Hematopoietic multipotent progenitor cell treated with erythropoietin and hydrocortisone succinate and interleukin-3 and kit ligand, for 6 days (in vitro differentiated cells): ENCODE data around the gene HMCES.
"Not testable (repeated sequence)": the region's sequence is repeated elsewhere in the genome, so short reads cannot be mapped to it uniquely, and the experiment has no call there.

ENCODE experiments used
- DNase-seq: peaks from one replicate; pipeline ENCODE4 v3.0.0-alpha.2; 2015

The HMCES gene

DNA sequence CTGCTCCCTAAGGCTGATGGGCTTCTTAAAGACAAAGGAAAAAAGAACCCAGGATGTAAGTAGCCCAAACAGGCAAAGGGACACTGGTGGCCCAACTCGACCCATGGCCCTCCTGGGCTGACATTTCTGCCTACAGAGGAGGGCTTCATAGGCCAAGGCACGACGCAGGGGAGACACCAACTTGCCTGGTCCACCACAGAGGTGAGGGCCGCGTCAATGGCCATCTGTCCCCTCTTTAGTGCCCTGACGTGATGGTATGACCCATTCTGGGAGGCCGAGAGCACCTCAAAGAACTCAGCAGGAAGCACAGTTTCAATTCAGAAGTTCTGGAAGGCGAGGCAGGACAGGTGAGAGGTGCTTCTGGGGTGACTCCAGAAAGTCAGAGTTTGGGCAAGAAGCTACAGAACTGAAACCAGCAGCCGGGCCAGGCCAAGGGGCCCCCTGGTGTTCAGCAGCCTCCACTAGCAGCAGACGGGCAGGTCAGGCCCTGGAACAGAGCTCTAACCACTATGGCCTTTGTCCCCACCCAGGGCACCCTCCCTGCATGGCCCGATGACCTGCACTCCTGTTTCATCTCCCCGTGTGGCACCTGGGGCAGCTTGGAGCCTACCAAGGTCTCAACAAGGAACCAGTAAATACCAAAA lies 45.1 kb downstream of the HMCES start:
- peak; percentile 38 for DNase-seq

GRCh38 chr3:129324855-129325254 lies 46.2 kb downstream of the HMCES start:
- DNase-seq: no peak

GRCh38 chr3:129325383-129325782 lies 46.7 kb downstream of the HMCES start:
- no peak for DNase-seq

DNA sequence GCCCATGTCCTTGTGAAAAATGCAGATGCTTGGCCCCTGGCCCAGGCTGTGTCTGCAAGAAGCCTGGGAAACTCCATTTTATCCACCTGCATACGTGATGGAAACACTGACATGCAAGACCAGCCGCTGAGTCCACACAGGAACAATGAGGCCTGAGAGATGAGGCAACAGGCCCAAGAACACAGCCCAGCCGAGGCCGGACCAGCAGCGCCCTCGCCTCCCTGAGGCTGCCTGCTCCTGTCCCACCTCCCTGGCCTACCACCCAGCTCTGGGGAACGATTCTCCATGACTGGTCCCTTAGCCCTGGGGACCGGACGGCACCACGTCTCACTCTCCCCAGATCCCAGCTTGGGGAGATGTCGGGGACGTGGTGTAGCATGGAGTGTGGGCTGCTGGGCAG lies 47.5 kb downstream of the HMCES start:
- no peak for DNase-seq

- no peak for DNase-seq
These were observed 47.9 kb downstream of the HMCES start for GRCh38 chr3:129326595-129326994.

- DNase-seq: peak; percentile 69
These were observed 48.8 kb downstream of the HMCES start for GRCh38 chr3:129327510-129327909.

GRCh38 chr3:129329858-129330257 lies 51.2 kb downstream of the HMCES start:
- DNase-seq: no peak

DNA sequence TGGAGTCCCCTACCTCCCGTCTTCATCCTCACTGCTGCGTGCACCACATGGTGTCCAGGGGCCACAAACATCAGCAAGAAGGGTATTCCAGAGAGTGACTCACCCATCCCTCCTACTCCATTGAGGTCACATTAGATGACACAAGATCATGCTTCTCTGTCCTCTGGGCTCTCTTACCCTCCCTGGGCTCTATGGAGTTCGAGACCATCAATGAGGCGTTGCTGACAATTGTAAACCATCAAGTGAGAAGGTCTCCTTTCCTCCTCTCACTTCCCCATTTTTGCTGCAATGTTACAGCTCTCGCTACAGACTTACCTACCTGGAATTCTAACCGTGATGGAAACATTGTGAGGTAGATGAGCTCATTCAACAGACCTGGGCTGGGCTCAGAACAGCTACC lies 51.7 kb downstream of the HMCES start:
- no peak for DNase-seq

- DNase-seq: no peak
These were observed 55.2 kb downstream of the HMCES start for GRCh38 chr3:129333891-129334290.

GRCh38 chr3:129336093-129336706 lies 57.5 kb downstream of the HMCES start:
- no peak for DNase-seq

DNA sequence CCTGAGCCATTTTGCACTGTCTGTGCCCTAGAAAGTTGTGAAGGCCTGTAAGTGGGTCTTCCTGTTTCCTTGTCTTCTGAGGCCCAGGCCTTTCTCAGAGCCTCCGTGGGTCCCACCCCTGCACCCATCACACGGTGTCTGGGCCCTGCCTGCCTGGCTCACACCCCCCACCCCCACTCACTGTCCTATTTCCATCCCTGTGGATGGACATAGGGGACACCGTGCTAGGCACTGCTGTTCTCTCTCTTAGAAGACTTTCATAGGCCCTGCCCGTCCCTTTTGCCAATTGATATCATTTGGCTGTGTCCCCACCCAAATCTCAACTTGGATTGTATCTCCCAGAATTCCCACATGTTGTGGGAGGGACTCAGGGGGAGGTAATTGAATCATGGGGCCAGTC lies 59.0 kb downstream of the HMCES start:
- not testable (repeated sequence) for DNase-seq

DNA sequence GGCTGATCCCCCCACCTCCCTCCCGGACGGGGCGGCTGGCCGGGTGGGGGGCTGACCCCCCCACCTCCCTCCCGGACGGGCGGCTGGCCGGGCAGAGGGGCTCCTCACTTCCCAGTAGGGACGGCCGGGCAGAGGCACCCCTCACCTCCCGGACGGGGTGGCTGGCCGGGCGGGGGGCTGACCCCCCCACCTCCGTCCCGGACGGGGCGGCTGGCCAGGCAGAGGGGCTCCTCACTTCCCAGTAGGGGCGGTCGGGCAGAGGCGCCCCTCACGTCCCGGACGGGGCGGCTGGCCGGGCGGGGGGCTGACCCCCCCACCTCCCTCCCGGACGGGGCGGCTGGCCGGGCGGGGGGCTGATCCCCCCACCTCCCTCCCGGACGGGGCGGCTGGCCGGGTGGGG lies 60.5 kb downstream of the HMCES start:
- not testable (repeated sequence) for DNase-seq

DNA sequence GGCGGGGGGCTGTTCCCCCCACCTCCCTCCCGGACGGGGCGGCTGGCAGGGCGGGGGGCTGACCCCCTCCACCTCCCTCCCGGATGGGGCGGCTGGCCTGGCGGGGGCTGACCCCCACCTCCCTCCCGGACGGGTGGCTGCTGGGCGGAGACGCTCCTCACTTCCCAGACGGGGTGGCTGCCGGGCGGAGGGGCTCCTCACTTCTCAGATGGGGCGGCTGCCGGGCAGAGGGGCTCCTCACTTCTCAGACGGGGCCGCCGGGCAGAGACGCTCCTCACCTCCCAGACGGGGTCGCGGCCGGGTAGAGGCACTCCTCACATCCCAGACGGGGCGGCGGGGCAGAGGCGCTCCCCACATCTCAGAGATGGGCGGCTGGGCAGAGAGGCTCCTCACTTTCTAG lies 61.2 kb downstream of the HMCES start:
- DNase-seq: not testable (repeated sequence)

DNA sequence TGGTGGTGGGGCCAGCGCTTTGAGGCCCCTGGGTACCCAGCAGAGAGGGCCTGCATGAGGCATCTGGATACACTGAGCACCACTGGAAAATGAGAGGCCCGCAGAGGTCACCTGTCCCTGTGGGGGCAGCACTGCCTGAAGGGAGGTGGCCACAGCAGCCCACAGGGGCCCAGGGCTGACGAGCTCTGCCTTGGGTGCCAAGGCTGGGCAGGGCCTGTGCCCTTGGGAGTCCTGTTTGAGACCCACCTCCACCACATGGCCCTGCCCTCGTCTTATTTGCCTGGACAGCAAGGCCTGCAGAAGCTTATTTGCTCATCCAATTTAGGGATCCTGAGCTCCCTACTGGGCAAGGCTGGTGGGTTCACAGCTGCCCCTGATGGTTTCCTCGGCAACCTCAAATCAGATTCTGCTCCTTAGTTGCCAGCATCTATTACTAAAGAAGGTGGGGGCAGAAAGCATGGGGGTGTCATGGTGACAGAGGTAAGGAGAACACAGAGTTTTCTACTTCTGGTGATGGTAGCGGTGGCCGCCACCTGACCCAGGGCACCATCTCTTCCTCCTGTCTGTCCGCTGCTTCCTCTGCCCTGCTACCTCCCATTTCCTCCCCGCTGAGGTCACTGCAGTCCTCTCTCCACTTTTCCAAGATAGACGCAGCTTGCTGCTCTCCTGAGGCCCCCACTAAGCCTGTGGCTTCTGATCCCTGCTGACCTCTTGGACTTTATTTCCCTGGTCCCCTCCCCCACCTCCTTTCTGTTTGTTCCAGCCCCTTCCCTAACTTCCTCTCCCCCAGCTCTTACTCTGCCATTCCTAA lies 62.9 kb downstream of the HMCES start:
- no peak for DNase-seq

DNA sequence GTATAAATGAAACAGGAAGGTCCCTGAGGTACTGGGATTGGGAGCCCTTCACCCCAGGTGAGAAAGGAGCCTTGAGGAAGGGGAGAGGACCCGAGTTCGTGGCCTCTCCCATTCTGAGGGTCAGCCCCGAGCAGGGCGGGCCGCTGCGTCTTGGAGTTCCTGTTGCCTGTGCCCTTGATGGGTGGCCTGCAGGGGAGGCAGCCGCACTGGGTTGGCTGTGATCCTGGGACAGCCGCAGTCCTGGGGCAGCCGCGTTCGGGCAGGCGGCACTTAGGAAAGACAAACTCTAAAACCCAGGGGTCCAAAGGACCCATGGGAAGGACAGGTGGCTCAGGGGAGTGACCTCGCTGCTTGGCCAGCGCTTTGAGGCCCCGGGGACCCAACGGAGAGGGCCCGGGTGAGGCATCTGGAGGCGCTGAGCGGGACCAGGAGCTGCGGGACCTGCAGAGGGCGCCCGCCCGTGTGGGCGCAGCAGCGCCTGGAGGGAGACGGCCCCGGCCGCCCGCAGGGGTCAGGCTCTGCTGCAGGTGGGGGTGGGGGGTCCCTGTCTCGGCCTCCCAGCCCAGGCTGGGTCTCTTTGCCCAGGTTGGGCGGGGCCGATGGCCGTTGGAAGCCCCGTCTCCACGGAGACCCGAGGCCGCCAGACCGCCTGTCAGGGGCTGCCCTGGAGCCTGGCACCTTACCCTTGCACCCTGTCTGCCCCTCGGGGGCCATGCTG lies 65.1 kb downstream of the HMCES start:
- peak; percentile 74 for DNase-seq

DNA sequence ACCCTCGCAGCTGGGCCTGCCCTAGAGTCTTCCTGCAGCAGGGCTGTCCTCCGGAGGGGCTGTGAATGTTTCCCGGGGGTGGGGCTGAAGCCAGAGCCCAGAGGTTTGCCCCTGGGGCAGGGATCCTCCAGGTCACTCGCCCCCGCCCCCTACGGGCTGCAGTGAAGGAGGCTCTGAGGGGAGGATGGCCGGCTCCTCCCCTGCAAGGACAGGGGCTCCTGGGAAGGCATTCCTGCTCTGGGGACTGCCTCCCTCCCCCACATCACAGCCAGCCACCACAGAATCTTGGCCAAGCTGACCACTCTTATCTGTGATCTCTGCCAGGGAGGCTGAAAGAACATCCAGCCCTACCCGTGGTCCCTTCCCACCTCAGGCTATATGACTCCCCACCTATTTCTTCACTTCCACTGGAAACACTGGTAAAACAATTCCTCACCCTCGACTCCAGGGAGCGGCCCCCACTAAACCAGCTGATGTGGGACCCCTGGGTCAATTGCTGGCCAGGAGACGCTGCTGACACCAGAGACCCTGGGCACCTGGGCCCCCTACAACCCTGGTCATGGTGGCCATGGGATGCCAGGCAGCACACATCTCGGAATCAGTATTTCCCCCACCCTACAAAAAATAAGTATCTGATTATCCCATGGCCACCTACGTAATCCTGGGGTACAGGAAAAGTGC lies 66.0 kb downstream of the HMCES start:
- DNase-seq: no peak

DNA sequence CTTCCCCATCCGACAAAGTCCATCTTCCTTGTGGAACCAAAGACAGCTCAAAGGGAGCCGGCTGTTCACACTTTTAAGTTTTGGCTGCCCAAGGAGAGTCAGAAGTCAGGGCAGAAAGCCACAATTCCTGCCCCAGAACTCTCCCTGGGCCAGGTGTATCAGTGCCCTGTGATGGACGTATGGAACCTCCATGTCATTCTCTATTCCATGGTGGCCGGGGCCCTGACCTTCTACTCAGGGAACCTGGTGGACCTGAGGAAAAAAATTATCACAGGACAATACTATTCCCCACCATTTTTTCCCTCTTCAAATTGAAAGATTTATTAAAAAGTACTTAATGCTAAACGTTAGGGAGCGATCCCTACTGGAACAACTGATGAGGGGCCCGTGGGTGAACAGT lies 66.6 kb downstream of the HMCES start:
- no peak for DNase-seq

GRCh38 chr3:129345971-129346370 lies 67.3 kb downstream of the HMCES start:
- DNase-seq: no peak

GRCh38 chr3:129346695-129347457 lies 68.2 kb downstream of the HMCES start:
- DNase-seq: no peak

- no peak for DNase-seq
These were observed 68.8 kb downstream of the HMCES start for GRCh38 chr3:129347458-129347845.

DNA sequence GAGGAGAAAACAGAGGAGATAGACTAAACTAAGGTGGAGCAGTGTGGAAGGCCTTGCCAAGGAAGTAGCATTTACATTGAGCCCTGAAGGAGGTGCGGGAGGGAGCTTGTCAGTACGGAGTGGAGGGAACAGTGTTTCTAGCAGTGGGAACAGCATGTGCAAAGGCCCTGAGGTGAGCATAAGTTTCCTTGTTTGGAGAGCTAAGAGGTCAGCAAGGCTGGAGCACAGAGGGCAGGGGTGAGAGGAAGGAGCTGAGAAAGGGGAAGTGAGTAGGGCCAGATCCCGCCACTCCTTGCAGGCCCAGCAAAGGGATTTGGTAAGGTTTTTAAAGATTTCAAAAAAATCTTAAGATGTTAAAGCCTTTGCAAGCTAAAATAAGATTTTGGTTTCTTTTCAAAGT lies 70.1 kb downstream of the HMCES start:
- DNase-seq: no peak

GRCh38 chr3:129349169-129349568 lies 70.5 kb downstream of the HMCES start:
- not testable (repeated sequence) for DNase-seq
